ENCODE measurements around the gene ZNF609. TPM values are rescaled to one million over a fixed set of nuclear protein-coding genes. Genes with fewer than 3 reads are reported as not detected.

The ZNF609 gene
- total and polyA plus RNA-seq, 4 donors: 4.6 to 18.1 (median 8.0) TPM

- peaks cover 7 to 55% (median 51%) of the 10 kb centered on the region in 4 donors for H3K36me3 ChIP-seq (ENCODE audit: control insufficient read depth in 4 of 4, insufficient read depth in 3 of 4, low read depth in 1 of 4, low read length in 3 of 4)
- no peak overlapping the region for H3K9ac ChIP-seq (ENCODE audit: low read depth in 1 of 2, low read length in 2 of 2)
- WGBS: 75% methylated on average over 2 of the region's 2 CpGs
- no peak for DNase-seq (ENCODE audit: low spot score)
- H3K9me3 ChIP-seq (ENCODE audit: control insufficient read depth in 4 of 4, low read length in 3 of 4): no peaks in the 10 kb centered on the region
- H3K4me1 ChIP-seq (ENCODE audit: control insufficient read depth in 4 of 4, insufficient read depth in 4 of 4, low read length in 3 of 4): no peaks in the 10 kb centered on the region
- H3K27ac ChIP-seq (ENCODE audit: low read depth in 1 of 2, low read length in 2 of 2): no peak overlapping the region
- TF ChIP-seq TAF1 (conservative IDR thresholded peaks at IDR 0.05) (no peak), FOXA1 (IDR thresholded peaks at IDR 0.05) (no peak), RAD21 (IDR thresholded peaks at IDR 0.05) (no peak), EGR1 (IDR thresholded peaks at IDR 0.05; ENCODE audit: low read depth in 2 of 2) (no peak), NR2F2 (IDR thresholded peaks at IDR 0.05) (no peak), RXRA (IDR thresholded peaks at IDR 0.05) (no peak), MAX (IDR thresholded peaks at IDR 0.05) (no peak), REST (IDR thresholded peaks at IDR 0.05) (no peak), CTCF (IDR thresholded peaks at IDR 0.05; ENCODE audit: low read depth, low read length, missing input control) (no peak), SP1 (IDR thresholded peaks at IDR 0.05) (no peak), ATF3 (IDR thresholded peaks at IDR 0.05) (no peak), GABPA (IDR thresholded peaks at IDR 0.05 in 1 of 2, conservative IDR thresholded peaks at IDR 0.05 in 1 of 2) (no peak), YY1 (IDR thresholded peaks at IDR 0.05) (no peak), JUND (IDR thresholded peaks at IDR 0.05) (no peak), FOXA2 (IDR thresholded peaks at IDR 0.05) (no peak), HNF4G (IDR thresholded peaks at IDR 0.05) (no peak)
- H3K27me3 ChIP-seq (ENCODE audit: control insufficient read depth in 4 of 4, insufficient read depth in 4 of 4, low read length in 3 of 4): no peaks in the 10 kb centered on the region
- H3K4me3 ChIP-seq (ENCODE audit: low read depth in 1 of 3, low read length in 3 of 3): no peak overlapping the region
Measured at GRCh38 chr15:64680097-64680496, 219.7 kb downstream of the ZNF609 start.

- DNase-seq (ENCODE audit: low spot score): no peak
- 57% methylated on average over 9 of the region's 9 CpGs for WGBS
- H3K4me1 ChIP-seq (ENCODE audit: control insufficient read depth in 4 of 4, insufficient read depth in 4 of 4, low read length in 3 of 4): no peaks in the 10 kb centered on the region
- H3K9me3 ChIP-seq (ENCODE audit: control insufficient read depth in 4 of 4, low read length in 3 of 4): no peaks in the 10 kb centered on the region
- no peak overlapping the region for H3K27ac ChIP-seq (ENCODE audit: low read depth in 1 of 2, low read length in 2 of 2)
- no peak overlapping the region for H3K9ac ChIP-seq (ENCODE audit: low read depth in 1 of 2, low read length in 2 of 2)
- H3K36me3 ChIP-seq (ENCODE audit: control insufficient read depth in 4 of 4, insufficient read depth in 3 of 4, low read depth in 1 of 4, low read length in 3 of 4): peaks cover 4 to 53% (median 51%) of the 10 kb centered on the region in 4 donors
- no peak overlapping the region for H3K4me3 ChIP-seq (ENCODE audit: low read depth in 1 of 3, low read length in 3 of 3)
- H3K27me3 ChIP-seq (ENCODE audit: control insufficient read depth in 4 of 4, insufficient read depth in 4 of 4, low read length in 3 of 4): no peaks in the 10 kb centered on the region
- TF ChIP-seq ATF3 (IDR thresholded peaks at IDR 0.05) (no peak), GABPA (IDR thresholded peaks at IDR 0.05 in 1 of 2, conservative IDR thresholded peaks at IDR 0.05 in 1 of 2) (no peak), RAD21 (IDR thresholded peaks at IDR 0.05) (peak; percentile 96 to 98), RXRA (IDR thresholded peaks at IDR 0.05) (peak in 1 of 2 donors; percentile 28), YY1 (IDR thresholded peaks at IDR 0.05) (no peak), EGR1 (IDR thresholded peaks at IDR 0.05; ENCODE audit: low read depth in 2 of 2) (no peak), SP1 (IDR thresholded peaks at IDR 0.05) (peak; percentile 8), HNF4A (conservative IDR thresholded peaks at IDR 0.05) (peak in 1 of 2 donors; percentile 52), TAF1 (conservative IDR thresholded peaks at IDR 0.05) (no peak), FOXA2 (IDR thresholded peaks at IDR 0.05) (no peak), HNF4G (IDR thresholded peaks at IDR 0.05) (no peak), JUND (IDR thresholded peaks at IDR 0.05) (no peak), NR2F2 (IDR thresholded peaks at IDR 0.05) (no peak), FOXA1 (IDR thresholded peaks at IDR 0.05) (no peak), MAX (IDR thresholded peaks at IDR 0.05) (peak; percentile 65), ZBTB33 (IDR thresholded peaks at IDR 0.05) (no peak), REST (IDR thresholded peaks at IDR 0.05) (no peak)
Measured at GRCh38 chr15:64681424-64682024, 221.1 kb downstream of the ZNF609 start.

Data from liver (tissue), 9 donors.